Activated CD4-positive, alpha-beta T cell treated with anti-CD3 and anti-CD28 coated beads for 24 hours (primary cell): Measurements from ENCODE around the gene CYP2W1.

Source experiments
- DNase-seq, 2 donors: peaks; one replicate each; pipeline ENCODE4 v3.0.0-alpha.2; 2020; ENCODE audit warnings: low read depth in 2 of 2

Gene CYP2W1

DNA sequence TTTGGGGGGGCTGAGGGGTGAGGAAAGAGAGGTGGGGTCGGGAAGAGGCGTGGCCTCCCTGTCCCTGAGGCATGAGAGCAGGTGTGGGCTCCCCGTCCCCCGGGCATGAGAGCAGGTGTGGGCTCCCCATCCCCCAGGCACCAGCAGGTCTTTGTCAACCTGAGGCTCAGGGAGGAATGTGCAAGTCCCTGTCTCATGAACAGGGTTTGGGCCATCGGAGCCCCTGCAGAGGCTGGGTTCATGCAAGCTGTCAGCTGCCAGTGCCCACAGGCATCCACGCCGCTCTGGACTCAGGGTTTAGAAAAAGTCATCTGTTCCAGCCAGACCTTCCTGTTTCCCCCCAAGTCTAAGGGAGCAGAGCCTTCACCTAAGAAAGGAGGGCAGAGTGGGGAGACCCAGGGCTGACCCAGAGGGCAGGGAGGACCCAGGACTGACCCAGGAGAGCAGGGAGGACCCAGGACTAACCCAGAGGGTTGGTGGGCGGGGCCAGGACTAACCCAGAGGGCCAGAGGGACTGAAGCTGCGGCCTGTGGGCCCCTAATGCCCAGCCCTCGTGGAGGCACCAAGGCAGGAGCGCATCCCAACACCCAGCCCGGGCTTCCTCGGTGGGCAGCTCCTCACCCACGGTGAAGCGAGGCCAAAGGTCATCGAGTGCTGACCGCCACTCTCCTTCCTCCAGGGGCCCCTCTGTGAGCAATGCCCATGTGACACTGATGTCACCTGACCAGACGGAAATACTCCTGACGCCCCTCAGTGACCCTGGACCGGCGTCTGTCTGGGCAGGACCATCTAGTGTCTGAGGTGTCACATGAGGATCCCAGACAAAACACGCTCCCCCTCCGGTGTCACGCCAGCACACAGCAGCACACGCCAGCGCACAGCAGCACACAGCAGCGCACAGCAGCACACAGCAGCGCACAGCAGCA, 32.5 kb downstream of the CYP2W1 start:
- DNase-seq = no peak

DNA sequence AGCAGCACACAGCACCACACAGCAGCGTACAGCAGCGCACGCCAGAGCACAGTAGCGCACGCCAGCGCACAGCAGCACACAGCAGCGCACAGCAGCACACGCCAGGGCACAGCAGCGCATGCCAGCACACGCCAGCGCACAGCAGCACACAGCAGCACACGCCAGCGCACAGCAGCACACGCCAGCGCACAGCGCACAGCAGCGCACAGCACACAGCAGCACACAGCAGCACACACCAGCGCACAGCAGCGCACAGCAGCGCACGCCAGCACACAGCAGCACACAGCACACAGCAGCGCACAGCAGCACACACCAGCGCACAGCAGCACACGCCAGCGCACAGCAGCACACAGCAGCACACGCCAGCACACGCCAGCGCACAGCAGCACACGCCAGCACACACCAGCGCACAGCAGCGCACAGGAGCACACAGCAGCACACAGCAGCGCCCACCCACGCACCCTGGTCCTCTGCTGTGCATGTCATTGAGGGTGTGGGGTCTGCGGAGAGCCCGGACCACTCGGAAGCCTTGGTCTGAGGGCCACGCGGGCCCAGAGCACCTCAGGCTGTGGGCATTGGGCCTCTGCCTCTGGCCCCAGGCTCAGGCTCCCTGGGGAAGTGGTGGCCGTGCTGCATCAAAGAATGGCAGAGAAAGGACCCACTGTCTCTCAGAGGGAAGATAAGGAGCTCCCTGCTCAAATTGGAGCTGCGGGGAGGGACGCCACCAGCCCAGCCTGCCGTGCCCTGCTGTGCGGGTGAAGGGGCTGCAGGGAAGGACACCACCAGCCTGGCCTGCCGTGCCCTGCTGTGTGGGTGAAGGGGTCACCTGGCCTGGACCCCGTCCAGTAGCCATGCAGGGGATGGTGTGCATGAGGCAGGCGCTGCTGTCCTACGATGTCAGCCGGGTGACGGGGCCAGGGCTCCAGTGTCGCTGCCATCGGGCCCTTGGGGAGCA, 33.9 kb downstream of the CYP2W1 start:
- DNase-seq = no peak

GRCh38 chr7:1017586-1018333, 34.8 kb downstream of the CYP2W1 start:
- no peak for DNase-seq

- DNase-seq = no peak
Observed at GRCh38 chr7:1018334-1018695, 35.3 kb downstream of the CYP2W1 start.

- DNase-seq = no peak
Observed at GRCh38 chr7:1019255-1019785, 36.3 kb downstream of the CYP2W1 start.

- no peak for DNase-seq
Observed at GRCh38 chr7:1019789-1020610, 37.0 kb downstream of the CYP2W1 start.

DNA sequence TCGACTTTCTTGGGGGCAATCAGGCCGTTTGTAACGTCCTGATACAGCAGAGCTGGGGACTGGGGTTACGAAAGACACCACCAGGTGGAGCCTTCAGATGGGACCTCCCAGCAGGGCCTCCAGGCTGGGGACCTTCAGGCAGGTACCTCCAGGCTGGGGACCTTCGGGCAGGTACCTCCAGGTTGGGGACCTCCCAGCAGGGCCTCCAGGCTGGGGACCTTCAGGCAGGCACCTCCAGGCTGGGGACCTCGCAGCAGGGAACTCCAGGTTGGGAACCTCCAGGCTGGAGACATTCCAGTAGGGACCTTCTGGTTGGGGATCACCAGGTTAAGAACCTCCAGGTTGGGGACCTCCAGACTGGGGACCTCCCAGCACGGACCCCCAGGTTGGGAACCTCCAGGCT, 37.9 kb downstream of the CYP2W1 start:
- no peak for DNase-seq

GRCh38 chr7:1021366-1021765, 38.4 kb downstream of the CYP2W1 start:
- no peak for DNase-seq

DNA sequence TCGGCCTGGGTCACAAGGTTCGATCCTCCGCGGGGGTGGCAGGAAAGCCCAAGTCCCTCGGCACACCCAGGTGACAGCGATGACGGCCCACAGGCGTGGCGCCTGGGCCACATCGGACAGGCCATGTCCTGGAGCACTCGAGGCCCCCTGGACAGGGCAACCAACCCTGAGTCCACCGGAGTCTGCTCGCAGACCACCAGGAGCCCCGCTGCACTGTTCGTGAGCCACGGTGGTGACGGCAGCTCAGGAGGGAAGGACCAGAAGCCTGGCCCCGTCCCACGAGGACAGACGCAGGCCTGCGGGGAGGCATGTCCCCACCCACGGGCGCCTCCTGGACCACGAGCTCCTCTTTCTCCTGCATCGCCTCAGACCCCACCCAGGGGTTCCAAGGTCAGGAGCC, 39.0 kb downstream of the CYP2W1 start:
- no peak for DNase-seq

DNA sequence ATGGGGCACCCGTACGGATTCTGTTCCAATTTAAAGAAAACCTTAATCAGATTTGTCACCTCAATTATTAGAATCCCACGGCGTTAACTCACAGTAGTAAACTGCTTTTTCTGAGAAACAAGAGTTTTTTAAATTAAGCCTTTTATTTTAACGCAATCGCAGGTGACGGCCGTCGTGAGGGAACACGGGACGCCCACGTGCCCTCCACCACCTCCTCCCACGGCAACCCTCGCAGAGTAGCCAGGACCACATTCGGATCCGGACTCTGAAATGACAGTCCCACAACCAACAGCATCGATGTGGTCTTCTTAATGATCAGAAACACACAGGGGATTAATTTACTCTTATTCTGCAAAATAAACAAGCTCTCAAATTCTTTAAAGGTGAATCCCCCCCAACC, 39.4 kb downstream of the CYP2W1 start:
- no peak for DNase-seq

- DNase-seq = no peak
Observed at GRCh38 chr7:1022801-1023465, 40.0 kb downstream of the CYP2W1 start.

DNA sequence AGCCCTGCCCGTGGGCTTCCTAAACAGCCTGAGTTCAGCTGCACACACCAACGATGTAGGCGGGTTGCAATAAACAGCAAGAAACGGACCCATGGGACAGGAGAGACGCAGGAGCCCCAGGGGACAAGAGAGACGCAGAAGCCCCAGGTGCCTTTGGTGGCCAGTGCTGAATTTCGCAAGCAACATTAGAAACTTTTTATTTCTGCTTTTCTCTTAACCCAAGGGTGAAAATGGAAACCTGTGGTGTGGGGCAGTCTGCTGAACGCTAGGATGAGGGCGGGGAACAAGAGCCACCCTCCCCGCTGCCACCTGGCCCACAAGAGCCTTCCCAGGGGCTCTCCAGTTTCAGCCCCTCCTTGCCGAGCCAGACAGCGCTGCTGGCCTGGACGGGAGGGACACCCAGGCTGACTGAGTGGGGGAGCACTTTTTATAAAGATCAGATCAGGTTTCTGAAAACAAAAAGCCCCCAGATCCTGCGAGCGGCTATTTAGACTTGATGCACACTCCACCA, 41.4 kb downstream of the CYP2W1 start:
- DNase-seq = no peak

GRCh38 chr7:1024876-1025742, 42.1 kb downstream of the CYP2W1 start:
- DNase-seq = no peak

GRCh38 chr7:1025743-1026581, 43.0 kb downstream of the CYP2W1 start:
- no peak for DNase-seq

DNA sequence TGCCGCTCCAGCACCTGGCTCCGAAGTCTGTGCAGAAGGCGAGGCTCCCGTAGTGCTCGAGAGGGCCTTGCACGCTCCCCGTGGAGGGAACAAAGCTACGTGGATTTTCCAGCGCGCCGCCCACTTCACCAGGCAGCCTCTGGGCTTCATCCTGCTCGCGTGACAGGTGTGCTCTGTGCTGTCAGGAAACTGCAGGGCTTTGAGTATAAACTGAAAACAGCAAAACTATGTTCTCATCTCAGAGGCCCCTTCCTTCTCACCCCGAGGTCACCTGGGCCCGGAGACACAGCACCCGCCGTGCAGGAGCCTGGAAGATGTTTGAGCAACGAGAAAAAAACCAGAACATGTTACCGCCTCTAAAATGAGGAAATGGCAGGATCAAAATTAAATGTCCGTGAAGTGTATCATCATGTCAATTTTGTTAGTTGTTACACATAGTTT, 43.8 kb downstream of the CYP2W1 start:
- no peak for DNase-seq

DNA sequence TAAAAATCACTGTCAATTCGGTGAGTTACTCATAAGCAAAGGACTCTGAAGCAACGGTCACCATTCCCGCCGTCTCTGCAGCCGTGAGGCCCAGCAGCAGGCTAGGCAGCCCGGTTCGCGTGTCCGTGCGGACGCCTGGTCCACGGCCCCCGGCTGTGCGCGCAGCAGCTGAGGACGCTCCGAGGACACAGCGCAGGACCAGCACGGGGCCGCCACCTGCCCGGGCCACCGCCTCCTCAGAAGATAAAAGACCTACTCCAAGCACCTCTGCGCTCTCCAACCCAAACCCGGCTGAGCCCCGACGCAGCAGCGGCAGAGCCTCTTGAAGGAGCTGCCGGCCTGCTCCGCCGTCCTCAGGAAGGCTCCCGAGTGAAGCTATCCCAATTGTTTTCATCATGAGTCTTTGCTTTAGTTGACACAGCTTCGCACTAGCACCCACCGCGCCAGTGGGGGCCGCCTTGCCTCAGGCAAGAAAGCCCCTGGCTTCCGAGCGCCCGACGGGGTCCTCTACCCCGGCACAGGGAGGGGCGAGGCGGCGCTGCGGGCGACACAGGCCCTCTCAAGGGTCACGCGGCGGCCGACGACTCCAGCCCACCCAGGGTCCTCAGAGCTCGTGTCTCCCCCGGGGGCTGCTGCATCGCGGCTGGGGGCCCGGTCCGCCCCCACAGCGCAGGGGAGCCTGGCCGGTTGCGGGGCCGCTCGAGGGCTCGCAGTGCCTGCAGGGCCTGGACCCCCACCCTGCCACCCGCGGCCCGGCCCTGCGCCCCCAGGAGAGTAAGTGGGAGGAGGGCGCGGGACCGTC, 44.5 kb downstream of the CYP2W1 start:
- DNase-seq = no peak
